HCT116 (cell line): ENCODE measurements around the gene NPFF. TPM values are rescaled to one million over a fixed set of nuclear protein-coding genes. Genes with fewer than 3 reads are reported as not detected.

Experiments used
- ATAC-seq: fragments of 200-7000 bp; cut with Tn5 transposase; 2 replicates; pipeline ENCODE4 v1.9.1; 2020; ENCODE audit warnings: mild to moderate bottlenecking, moderate library complexity
- BruUV-seq: library from RNA; stranded (reverse); fragments of 400-500 nt; replicated peaks from 2 replicates; lab custom pipeline; 2021; lab: Mats Ljungman, UMichigan
- CTCF ChIA-PET: fragments of 300-600 bp; sonication (Branson Sonifier 250); formaldehyde crosslinking; loops from one replicate; lab custom pipeline; 2021; ENCODE audit warnings: antibody characterized with exemption; lab: Charles Lee
- POLR2A ChIA-PET: fragments of 300-600, 350-600 bp; sonication (Branson Sonifier 250); formaldehyde crosslinking; loops from one replicate; lab custom pipeline; 2021; ENCODE audit warnings: antibody characterized with exemption; lab: Charles Lee
- RAD21 ChIA-PET, 2 experiments: fragments of 300-600 bp; sonication (Branson Sonifier 250); formaldehyde crosslinking; loops; one replicate each; lab custom pipeline; 2023; ENCODE audit warnings: low total read pairs in 2 of 2; ENCODE audit not compliant: uncharacterized antibody in 2 of 2, unreplicated experiment in 2 of 2, low non-redundant PET in 1 of 2; lab: Charles Lee
- DNase-seq: peaks from one replicate; pipeline ENCODE4 v3.0.0-alpha.2; 2010; ENCODE audit warnings: low read depth, low spot score
- H2AFZ ChIP-seq: fragments of 200-600 bp; shearing (Covaris generic), sonication (generic); 2 replicates; pipeline ENCODE4 v1.6.1; 2017; ENCODE audit warnings: low read depth, mixed run types, mixed read lengths, antibody characterized with exemption, low read length; ENCODE audit not compliant: poor library complexity, severe bottlenecking
- H3K27ac ChIP-seq: 2 replicates; pipeline ENCODE4 v1.5.1; 2012; ENCODE audit warnings: low read depth, low read length
- H3K27me3 ChIP-seq: fragments of 200-600 bp; sonication (generic); 2 replicates; pipeline ENCODE4 v1.6.1; 2016; ENCODE audit warnings: mixed run types, low read length, mixed read lengths; ENCODE audit not compliant: insufficient read depth
- H3K36me3 ChIP-seq, 2 experiments: fragments of 200-500 bp in 1 of 2; fragments of 200-600 bp in 1 of 2; sonication (Bioruptor generic) in 1 of 2; sonication (generic) in 1 of 2; 2 replicates each; pipeline versions ENCODE4 v1.5.1 to v1.6.1; 2014 to 2016; ENCODE audit warnings: low read length in 2 of 2, inconsistent platforms in 1 of 2, mixed read lengths in 1 of 2, mixed run types in 1 of 2; ENCODE audit not compliant: insufficient read depth in 2 of 2, control insufficient read depth in 1 of 2
- H3K4me1 ChIP-seq, 2 experiments: fragments of 200-600 bp in 1 of 2; sonication (generic) in 1 of 2; 2 replicates each; pipeline versions ENCODE4 v1.5.1 to v1.6.1; 2012 to 2017; ENCODE audit warnings: low read length in 2 of 2, inconsistent platforms in 1 of 2, mild to moderate bottlenecking in 1 of 2, mixed read lengths in 1 of 2, mixed run types in 1 of 2, moderate library complexity in 1 of 2; ENCODE audit not compliant: insufficient read depth in 2 of 2, control insufficient read depth in 1 of 2
- H3K4me2 ChIP-seq: fragments of 200-600 bp; sonication (generic); 2 replicates; pipeline ENCODE4 v1.6.1; 2017; ENCODE audit warnings: mixed run types, low read length, mixed read lengths
- H3K4me3 ChIP-seq, 2 experiments: fragments of 200-600 bp in 1 of 2; sonication (generic) in 1 of 2; replicated peaks in 1 of 2; 2 replicates each; pipeline ENCODE4 v1.5.1; 2011 to 2016; ENCODE audit warnings: low read length in 2 of 2, control low read depth in 1 of 2, low read depth in 1 of 2, mild to moderate bottlenecking in 1 of 2, mixed read lengths in 1 of 2, mixed run types in 1 of 2
- H3K79me2 ChIP-seq: fragments of 200-600 bp; sonication (generic); 2 replicates; pipeline ENCODE4 v1.6.1; 2017; ENCODE audit warnings: mild to moderate bottlenecking, mixed run types, low read length, moderate library complexity, mixed read lengths; ENCODE audit not compliant: insufficient read depth
- H3K9ac ChIP-seq: fragments of 200-600 bp; sonication (generic); 2 replicates; pipeline ENCODE4 v1.6.1; 2016; ENCODE audit warnings: low read length, mixed read lengths
- H3K9me2 ChIP-seq: fragments of 200-600 bp; sonication (generic), shearing (Covaris generic); 2 replicates; pipeline ENCODE4 v1.6.1; 2017; ENCODE audit warnings: mixed run types, mild to moderate bottlenecking, moderate library complexity; ENCODE audit not compliant: insufficient read depth
- H3K9me3 ChIP-seq, 2 experiments: fragments of 200-500 bp in 1 of 2; fragments of 200-600 bp in 1 of 2; sonication (Bioruptor generic) in 1 of 2; sonication (generic) in 1 of 2; 2 replicates each; pipeline ENCODE4 v1.6.1; 2014 to 2017; ENCODE audit warnings: low read length in 2 of 2, mixed read lengths in 2 of 2, inconsistent platforms in 1 of 2, low read depth in 1 of 2, mild to moderate bottlenecking in 1 of 2, mixed run types in 1 of 2, moderate library complexity in 1 of 2; ENCODE audit not compliant: control insufficient read depth in 1 of 2, insufficient read depth in 1 of 2
- H4K20me1 ChIP-seq: fragments of 200-600 bp; sonication (generic), shearing (Covaris generic); 2 replicates; pipeline ENCODE4 v1.6.1; 2017; ENCODE audit warnings: mixed run types, mild to moderate bottlenecking, moderate library complexity; ENCODE audit not compliant: insufficient read depth
- ATF3 ChIP-seq: IDR thresholded peaks from 2 replicates; pipeline ENCODE4 v1.6.1; 2012
- CEBPB ChIP-seq: IDR thresholded peaks from 2 replicates; pipeline ENCODE4 v1.6.1; 2012; ENCODE audit warnings: low read depth
- CTCF ChIP-seq, 3 experiments: fragments of 200-600 bp in 1 of 3; sonication (generic) in 1 of 3; IDR thresholded peaks in 2 of 3; conservative IDR thresholded peaks in 1 of 3; 2 replicates each; pipeline ENCODE4 v1.5.1; 2012 to 2017; ENCODE audit warnings: low read depth in 2 of 3, low read length in 2 of 3, antibody characterized with exemption in 1 of 3, borderline replicate concordance in 1 of 3, control low read depth in 1 of 3, mild to moderate bottlenecking in 1 of 3, mixed read lengths in 1 of 3, mixed run types in 1 of 3, moderate library complexity in 1 of 3; ENCODE audit not compliant: insufficient read depth in 1 of 3
- REST ChIP-seq: IDR thresholded peaks from 2 replicates; pipeline ENCODE4 v1.6.1; 2012; ENCODE audit warnings: low read depth
- YY1 ChIP-seq: IDR thresholded peaks from 2 replicates; pipeline ENCODE4 v1.6.1; 2011; ENCODE audit warnings: low read length, low read depth, moderate library complexity, mild to moderate bottlenecking; ENCODE audit not compliant: insufficient replicate concordance; ENCODE audit errors: extremely low read depth
- ZBTB33 ChIP-seq: IDR thresholded peaks from 2 replicates; pipeline ENCODE4 v1.6.1; 2011; ENCODE audit warnings: mild to moderate bottlenecking, low read length, moderate library complexity; ENCODE audit not compliant: insufficient replicate concordance; ENCODE audit errors: extremely low read depth
- intact Hi-C: fragments of 100-400 bp; cut with micrococcal nuclease; formaldehyde crosslinking; loops from 2 replicates; pipeline ENCODE4 v1.10.0; 2022
- total RNA-seq: library from RNA; stranded (reverse); gene quantifications from one replicate; pipeline ENCODE4 v1.2.1, GENCODE V29; 2021; ENCODE audit not compliant: unreplicated experiment

NPFF gene
- total RNA-seq, 1 experiment from 2014 or later, result not detected

GRCh38 chr12:53551889-53552291, 44.6 kb upstream of the NPFF start:
- CTCF ChIA-PET, result interaction anchor here (1.3 kb wide), 1 partner anchor 9 kb away, joined by 4 read pairs; no protein-coding TSS in a partner anchor
- H2AFZ ChIP-seq, result no peak overlapping the region
- POLR2A ChIA-PET, result no interaction called here

More at GRCh38 chr12:53551889-53552291, 44.6 kb upstream of the NPFF start:
- no peak for DNase-seq
- no peaks in the 10 kb centered on the region for H3K9me3 ChIP-seq
- H3K4me2 ChIP-seq, result no peak overlapping the region
- peaks cover 2 to 6% of the 10 kb centered on the region in 2 experiments; a peak in 1 of 4 replicates for H3K36me3 ChIP-seq
- no peak overlapping the region for H3K4me3 ChIP-seq
- no peaks in the 10 kb centered on the region for H3K9me2 ChIP-seq
- no peaks in the 10 kb centered on the region for H3K27me3 ChIP-seq
- ATAC-seq, result no peak
- intact Hi-C loops, result no loop called here
- RAD21 ChIA-PET, result no interaction called here
- H3K79me2 ChIP-seq, result no peaks in the 10 kb centered on the region
- H3K27ac ChIP-seq, result no peak overlapping the region
- no peak overlapping the region for H3K9ac ChIP-seq
- TF ChIP-seq CTCF (IDR thresholded peaks at IDR 0.05 in 2 of 3, conservative IDR thresholded peaks at IDR 0.05 in 1 of 3; ENCODE audit: borderline replicate concordance in 1 of 3, insufficient read depth in 1 of 3, low read depth in 2 of 3, low read length in 2 of 3) (no peak), REST (no peak), ATF3 (no peak), ZBTB33 (no peak), YY1 (no peak), CEBPB (no peak)
- TF ChIP-seq, all 23 proteins: peak for 0
- no peaks in the 10 kb centered on the region for H4K20me1 ChIP-seq
- BruUV-seq, result no TSS peak
- no peaks in the 10 kb centered on the region for H3K4me1 ChIP-seq
